Epithelial cell of esophagus (primary cell): ENCODE results near the gene ZBTB16.

Experiments
- DNase-seq: peaks from one replicate; pipeline ENCODE4 v3.0.0; 2010; ENCODE audit warnings: low read depth
- H3K4me3 ChIP-seq: 2 replicates; pipeline ENCODE4 v1.5.1; 2011; ENCODE audit warnings: mild to moderate bottlenecking, low read length, control low read depth
- TF ChIP-seq, protein P1 (sequence below): IDR thresholded peaks from 2 replicates; pipeline ENCODE4 v1.5.1; 2011; ENCODE audit warnings: low read depth, mild to moderate bottlenecking, low read length, control low read depth, inconsistent platforms; ENCODE audit not compliant: insufficient read depth; ENCODE audit errors: missing control alignments

Gene ZBTB16

DNA sequence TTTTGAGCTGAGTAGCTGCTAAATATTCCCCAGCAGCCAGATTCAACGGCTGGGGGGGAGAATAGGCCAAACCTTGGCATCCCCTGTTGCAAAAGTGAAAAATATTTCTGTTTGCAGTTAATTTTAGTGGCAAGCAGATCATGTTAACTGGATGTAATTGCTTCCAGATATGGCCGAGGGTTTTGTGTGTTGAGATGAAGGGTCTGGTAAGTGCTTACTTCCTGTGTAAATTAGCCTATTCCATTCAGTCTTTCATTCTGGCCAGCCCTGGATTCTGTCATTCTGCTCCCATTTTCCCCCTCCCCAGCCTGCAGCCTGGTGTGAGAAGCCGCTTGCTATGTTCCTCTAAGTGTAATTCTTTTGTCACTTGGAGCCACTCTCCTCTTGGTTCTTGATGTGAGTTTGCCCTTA lies 17.4 kb downstream of the ZBTB16 start:
- TF ChIP-seq, protein P1, sequence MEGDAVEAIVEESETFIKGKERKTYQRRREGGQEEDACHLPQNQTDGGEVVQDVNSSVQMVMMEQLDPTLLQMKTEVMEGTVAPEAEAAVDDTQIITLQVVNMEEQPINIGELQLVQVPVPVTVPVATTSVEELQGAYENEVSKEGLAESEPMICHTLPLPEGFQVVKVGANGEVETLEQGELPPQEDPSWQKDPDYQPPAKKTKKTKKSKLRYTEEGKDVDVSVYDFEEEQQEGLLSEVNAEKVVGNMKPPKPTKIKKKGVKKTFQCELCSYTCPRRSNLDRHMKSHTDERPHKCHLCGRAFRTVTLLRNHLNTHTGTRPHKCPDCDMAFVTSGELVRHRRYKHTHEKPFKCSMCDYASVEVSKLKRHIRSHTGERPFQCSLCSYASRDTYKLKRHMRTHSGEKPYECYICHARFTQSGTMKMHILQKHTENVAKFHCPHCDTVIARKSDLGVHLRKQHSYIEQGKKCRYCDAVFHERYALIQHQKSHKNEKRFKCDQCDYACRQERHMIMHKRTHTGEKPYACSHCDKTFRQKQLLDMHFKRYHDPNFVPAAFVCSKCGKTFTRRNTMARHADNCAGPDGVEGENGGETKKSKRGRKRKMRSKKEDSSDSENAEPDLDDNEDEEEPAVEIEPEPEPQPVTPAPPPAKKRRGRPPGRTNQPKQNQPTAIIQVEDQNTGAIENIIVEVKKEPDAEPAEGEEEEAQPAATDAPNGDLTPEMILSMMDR: no peak
- H3K4me3 ChIP-seq: no peak overlapping the region
- no peak for DNase-seq

DNA sequence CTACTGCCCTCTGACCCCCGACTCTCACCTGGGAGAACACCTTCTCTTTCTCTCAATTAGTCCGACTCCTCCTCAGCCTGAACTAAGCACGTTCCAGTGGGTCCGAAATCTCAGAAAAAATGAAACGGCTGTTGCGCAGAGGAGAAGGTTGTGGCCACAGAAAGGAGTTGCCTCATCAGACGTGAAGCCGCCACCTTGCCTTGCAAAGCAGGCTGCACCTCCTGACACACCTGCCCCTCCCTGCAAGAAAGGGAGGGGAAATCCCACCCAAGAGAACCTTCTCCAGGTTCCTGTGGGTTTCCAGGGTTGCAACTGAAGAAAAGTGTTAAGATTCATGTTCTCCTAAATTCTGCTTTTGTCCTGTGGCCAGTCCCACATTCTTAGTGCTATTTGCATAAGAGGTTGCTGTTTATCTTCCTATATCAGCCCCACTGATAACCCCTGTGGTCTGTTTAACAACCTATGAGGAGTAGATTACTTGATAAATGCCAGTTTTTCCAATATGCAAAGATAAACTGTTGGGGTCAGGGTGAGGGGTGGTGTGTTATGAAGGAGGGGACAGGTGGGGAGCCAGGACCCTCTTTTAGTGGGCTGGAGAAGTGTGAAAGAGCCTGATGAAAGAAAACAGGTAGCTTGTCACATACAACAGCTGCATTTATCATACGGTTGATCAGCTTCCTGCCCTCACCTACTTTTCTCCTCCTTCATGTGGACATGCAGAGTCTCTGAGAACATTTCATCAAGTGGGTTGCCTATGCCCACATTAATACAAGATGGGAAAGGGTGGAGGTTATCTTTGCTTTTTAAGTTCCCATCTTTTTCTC lies 18.2 kb downstream of the ZBTB16 start:
- no peak overlapping the region for H3K4me3 ChIP-seq
- TF ChIP-seq, protein P1: no peak
- DNase-seq: no peak

DNA sequence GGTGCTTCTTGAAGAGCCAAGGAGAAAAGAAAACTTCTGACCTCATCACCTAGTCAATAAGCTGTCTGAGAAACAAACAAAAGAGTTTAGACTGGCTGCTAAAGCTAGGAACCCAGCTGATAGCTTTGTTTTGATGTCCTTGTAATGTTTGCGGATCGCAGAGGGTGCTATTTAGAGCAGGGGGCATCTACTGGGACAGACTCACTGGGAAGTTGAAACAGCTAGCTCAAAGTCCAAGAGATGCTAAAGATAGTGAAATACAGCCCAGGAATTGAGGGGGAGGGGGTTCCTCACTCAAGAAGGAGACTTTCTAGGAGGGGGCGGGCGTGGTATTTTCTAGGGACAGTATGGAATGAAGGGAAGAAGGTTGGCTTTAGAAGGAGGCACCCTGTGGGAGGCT lies 18.9 kb downstream of the ZBTB16 start:
- TF ChIP-seq, protein P1: no peak
- DNase-seq: no peak
- H3K4me3 ChIP-seq: no peak overlapping the region

DNA sequence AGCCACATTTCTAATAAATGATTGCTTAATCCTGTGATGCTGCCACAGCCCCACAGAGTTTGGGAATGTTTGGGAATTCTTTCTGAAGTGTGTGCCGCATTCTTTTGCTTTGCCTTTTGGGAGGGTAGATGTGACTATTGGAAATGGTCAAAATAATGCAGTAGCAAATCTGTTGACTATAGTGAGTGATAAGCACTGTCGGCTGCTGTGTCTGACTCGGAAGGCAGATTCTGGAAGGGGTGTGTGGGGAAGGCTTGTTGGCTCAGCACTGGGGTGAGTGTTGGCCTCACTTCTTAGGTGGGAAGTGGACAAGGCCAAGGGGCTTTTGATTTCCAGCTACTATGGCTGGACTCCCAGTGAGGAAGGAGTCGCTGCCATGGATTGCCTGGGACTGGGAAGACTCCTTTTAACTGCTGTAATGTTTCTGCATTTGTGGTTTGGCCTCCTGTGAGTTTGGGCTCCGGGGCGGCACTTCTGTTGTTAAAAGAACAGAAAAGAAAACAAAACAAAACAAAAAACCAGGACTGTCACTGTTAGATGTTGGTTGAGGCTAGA lies 20.1 kb downstream of the ZBTB16 start:
- TF ChIP-seq, protein P1: no peak
- H3K4me3 ChIP-seq: no peak overlapping the region
- DNase-seq: no peak

DNA sequence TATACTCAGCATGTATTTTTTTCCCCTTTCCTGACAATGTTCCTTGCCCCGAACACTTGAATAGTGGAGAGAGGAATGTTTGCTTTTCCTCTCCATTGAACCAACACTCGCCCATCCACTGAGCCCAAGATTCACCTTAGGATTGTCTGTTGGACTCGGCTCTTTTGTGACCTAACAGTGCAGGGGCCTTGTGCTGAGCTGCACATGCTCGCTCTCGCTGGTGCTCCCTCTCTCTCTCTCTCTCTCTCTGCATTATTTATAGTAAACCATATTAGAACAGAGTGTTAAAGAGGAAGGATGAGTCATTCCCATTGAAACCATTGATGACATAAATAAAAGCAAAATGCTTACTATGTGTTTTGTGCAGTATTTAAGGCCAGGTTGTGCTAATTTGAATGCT lies 20.7 kb downstream of the ZBTB16 start:
- TF ChIP-seq, protein P1: no peak
- no peak overlapping the region for H3K4me3 ChIP-seq
- peak; percentile 50 for DNase-seq

DNA sequence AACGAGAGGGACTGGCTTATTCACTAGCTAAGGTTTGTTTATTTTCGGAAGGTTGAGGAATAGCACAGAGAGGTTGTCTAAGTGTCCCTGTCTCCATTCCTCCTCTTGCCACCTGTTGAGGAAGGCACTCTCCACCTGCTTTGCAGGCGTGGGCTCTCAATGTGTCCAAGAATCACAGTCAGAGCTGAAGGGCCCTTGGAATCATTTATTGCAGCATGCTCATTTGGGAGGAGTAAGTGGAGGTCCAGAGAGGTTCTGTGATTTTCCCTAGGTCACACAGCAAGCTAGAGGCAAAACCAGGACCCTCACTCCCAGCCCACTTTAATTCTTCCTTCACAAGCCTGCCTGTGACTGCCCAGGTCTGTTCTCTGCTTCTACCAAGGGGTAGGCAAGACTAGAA lies 21.3 kb downstream of the ZBTB16 start:
- H3K4me3 ChIP-seq: no peak overlapping the region
- TF ChIP-seq, protein P1: no peak
- no peak for DNase-seq

DNA sequence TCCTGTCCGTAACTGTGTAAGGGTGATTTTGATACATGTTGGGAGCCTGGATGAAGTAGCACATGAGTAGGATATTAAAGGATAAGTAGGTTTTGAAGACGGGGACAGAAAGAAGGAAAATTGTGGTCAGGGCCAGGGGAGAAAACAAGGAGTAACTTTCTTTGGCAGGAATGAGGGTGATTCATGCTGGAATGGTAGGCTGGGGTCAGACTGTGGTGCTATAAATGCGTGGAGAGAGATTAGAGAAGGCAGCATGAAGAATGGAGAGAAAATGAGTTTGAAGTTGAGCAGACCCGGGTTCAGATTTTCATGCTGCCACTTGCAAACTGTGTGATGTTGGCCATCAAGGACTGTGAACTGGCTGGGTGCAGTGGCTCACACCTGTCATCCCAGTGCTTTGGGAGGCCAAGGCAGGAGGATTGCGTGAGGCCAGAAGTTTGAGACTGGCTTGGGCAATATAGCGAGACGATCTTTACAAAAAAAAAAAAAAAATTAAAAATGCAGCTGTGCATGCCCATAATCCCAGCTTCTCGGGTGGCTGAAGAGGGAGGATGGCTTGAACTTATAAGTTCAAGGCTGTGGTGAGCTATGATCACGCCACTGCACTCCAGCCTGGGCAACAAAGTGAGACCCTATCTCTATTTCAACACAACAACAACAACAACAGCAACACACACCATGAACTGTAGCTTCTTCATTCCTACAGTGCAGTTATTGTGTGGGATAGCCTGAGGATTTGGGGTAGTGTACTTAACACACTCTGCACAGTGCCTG lies 22.3 kb downstream of the ZBTB16 start:
- no peak for DNase-seq
- H3K4me3 ChIP-seq: no peak overlapping the region
- TF ChIP-seq, protein P1: no peak
